HCT116 (cell line): Measurements from ENCODE around the gene ESRRG. TPM values are rescaled to one million over a fixed set of nuclear protein-coding genes. Genes with fewer than 3 reads are reported as not detected.

Experiments used
- ATAC-seq: fragments of 200-7000 bp; cut with Tn5 transposase; 2 replicates; pipeline ENCODE4 v1.9.1; 2020; ENCODE audit warnings: mild to moderate bottlenecking, moderate library complexity
- BruUV-seq: library from RNA; stranded (reverse); fragments of 400-500 nt; replicated peaks from 2 replicates; lab custom pipeline; 2021; lab: Mats Ljungman, UMichigan
- CTCF ChIA-PET: fragments of 300-600 bp; sonication (Branson Sonifier 250); formaldehyde crosslinking; loops from one replicate; lab custom pipeline; 2021; ENCODE audit warnings: antibody characterized with exemption; lab: Charles Lee
- POLR2A ChIA-PET: fragments of 300-600, 350-600 bp; sonication (Branson Sonifier 250); formaldehyde crosslinking; loops from one replicate; lab custom pipeline; 2021; ENCODE audit warnings: antibody characterized with exemption; lab: Charles Lee
- RAD21 ChIA-PET, 2 experiments: fragments of 300-600 bp; sonication (Branson Sonifier 250); formaldehyde crosslinking; loops; one replicate each; lab custom pipeline; 2023; ENCODE audit warnings: low total read pairs in 2 of 2; ENCODE audit not compliant: uncharacterized antibody in 2 of 2, unreplicated experiment in 2 of 2, low non-redundant PET in 1 of 2; lab: Charles Lee
- DNase-seq: peaks from one replicate; pipeline ENCODE4 v3.0.0-alpha.2; 2010; ENCODE audit warnings: low read depth, low spot score
- H2AFZ ChIP-seq: fragments of 200-600 bp; shearing (Covaris generic), sonication (generic); 2 replicates; pipeline ENCODE4 v1.6.1; 2017; ENCODE audit warnings: low read depth, mixed run types, mixed read lengths, antibody characterized with exemption, low read length; ENCODE audit not compliant: poor library complexity, severe bottlenecking
- H3K27ac ChIP-seq: 2 replicates; pipeline ENCODE4 v1.5.1; 2012; ENCODE audit warnings: low read depth, low read length
- H3K27me3 ChIP-seq: fragments of 200-600 bp; sonication (generic); 2 replicates; pipeline ENCODE4 v1.6.1; 2016; ENCODE audit warnings: mixed run types, low read length, mixed read lengths; ENCODE audit not compliant: insufficient read depth
- H3K36me3 ChIP-seq, 2 experiments: fragments of 200-500 bp in 1 of 2; fragments of 200-600 bp in 1 of 2; sonication (Bioruptor generic) in 1 of 2; sonication (generic) in 1 of 2; 2 replicates each; pipeline versions ENCODE4 v1.5.1 to v1.6.1; 2014 to 2016; ENCODE audit warnings: low read length in 2 of 2, inconsistent platforms in 1 of 2, mixed read lengths in 1 of 2, mixed run types in 1 of 2; ENCODE audit not compliant: insufficient read depth in 2 of 2, control insufficient read depth in 1 of 2
- H3K4me1 ChIP-seq, 2 experiments: fragments of 200-600 bp in 1 of 2; sonication (generic) in 1 of 2; 2 replicates each; pipeline versions ENCODE4 v1.5.1 to v1.6.1; 2012 to 2017; ENCODE audit warnings: low read length in 2 of 2, inconsistent platforms in 1 of 2, mild to moderate bottlenecking in 1 of 2, mixed read lengths in 1 of 2, mixed run types in 1 of 2, moderate library complexity in 1 of 2; ENCODE audit not compliant: insufficient read depth in 2 of 2, control insufficient read depth in 1 of 2
- H3K4me2 ChIP-seq: fragments of 200-600 bp; sonication (generic); 2 replicates; pipeline ENCODE4 v1.6.1; 2017; ENCODE audit warnings: mixed run types, low read length, mixed read lengths
- H3K4me3 ChIP-seq, 2 experiments: fragments of 200-600 bp in 1 of 2; sonication (generic) in 1 of 2; replicated peaks in 1 of 2; 2 replicates each; pipeline ENCODE4 v1.5.1; 2011 to 2016; ENCODE audit warnings: low read length in 2 of 2, control low read depth in 1 of 2, low read depth in 1 of 2, mild to moderate bottlenecking in 1 of 2, mixed read lengths in 1 of 2, mixed run types in 1 of 2
- H3K79me2 ChIP-seq: fragments of 200-600 bp; sonication (generic); 2 replicates; pipeline ENCODE4 v1.6.1; 2017; ENCODE audit warnings: mild to moderate bottlenecking, mixed run types, low read length, moderate library complexity, mixed read lengths; ENCODE audit not compliant: insufficient read depth
- H3K9ac ChIP-seq: fragments of 200-600 bp; sonication (generic); 2 replicates; pipeline ENCODE4 v1.6.1; 2016; ENCODE audit warnings: low read length, mixed read lengths
- H3K9me2 ChIP-seq: fragments of 200-600 bp; sonication (generic), shearing (Covaris generic); 2 replicates; pipeline ENCODE4 v1.6.1; 2017; ENCODE audit warnings: mixed run types, mild to moderate bottlenecking, moderate library complexity; ENCODE audit not compliant: insufficient read depth
- H3K9me3 ChIP-seq, 2 experiments: fragments of 200-500 bp in 1 of 2; fragments of 200-600 bp in 1 of 2; sonication (Bioruptor generic) in 1 of 2; sonication (generic) in 1 of 2; 2 replicates each; pipeline ENCODE4 v1.6.1; 2014 to 2017; ENCODE audit warnings: low read length in 2 of 2, mixed read lengths in 2 of 2, inconsistent platforms in 1 of 2, low read depth in 1 of 2, mild to moderate bottlenecking in 1 of 2, mixed run types in 1 of 2, moderate library complexity in 1 of 2; ENCODE audit not compliant: control insufficient read depth in 1 of 2, insufficient read depth in 1 of 2
- H4K20me1 ChIP-seq: fragments of 200-600 bp; sonication (generic), shearing (Covaris generic); 2 replicates; pipeline ENCODE4 v1.6.1; 2017; ENCODE audit warnings: mixed run types, mild to moderate bottlenecking, moderate library complexity; ENCODE audit not compliant: insufficient read depth
- EZH2 ChIP-seq: fragments of 200-600 bp; sonication (generic); IDR thresholded peaks from 2 replicates; pipeline ENCODE4 v1.6.1; 2017; ENCODE audit warnings: antibody characterized with exemption, mixed run types
- POLR2AphosphoS5 ChIP-seq: IDR thresholded peaks from 2 replicates; pipeline ENCODE4 v1.6.1; 2011; ENCODE audit warnings: mild to moderate bottlenecking, low read depth, low read length, moderate library complexity
- RAD21 ChIP-seq: IDR thresholded peaks from 2 replicates; pipeline ENCODE4 v1.6.1; 2012; ENCODE audit warnings: low read depth, mild to moderate bottlenecking
- REST ChIP-seq: IDR thresholded peaks from 2 replicates; pipeline ENCODE4 v1.6.1; 2012; ENCODE audit warnings: low read depth
- ZBTB33 ChIP-seq: IDR thresholded peaks from 2 replicates; pipeline ENCODE4 v1.6.1; 2011; ENCODE audit warnings: mild to moderate bottlenecking, low read length, moderate library complexity; ENCODE audit not compliant: insufficient replicate concordance; ENCODE audit errors: extremely low read depth
- ZFX ChIP-seq: fragments of 450-650 bp; IDR thresholded peaks from 2 replicates; pipeline ENCODE4 v1.6.1; 2017
- intact Hi-C: fragments of 100-400 bp; cut with micrococcal nuclease; formaldehyde crosslinking; loops from 2 replicates; pipeline ENCODE4 v1.10.0; 2022
- total RNA-seq: library from RNA; stranded (reverse); gene quantifications from one replicate; pipeline ENCODE4 v1.2.1, GENCODE V29; 2021; ENCODE audit not compliant: unreplicated experiment

ESRRG gene
- total RNA-seq, 1 experiment from 2014 or later: not detected

- Histone ChIP-seq H3K4me2 (no peak overlapping the region), H3K4me3 (no peak overlapping the region), H3K4me1 (no peaks in the 10 kb centered on the region), H4K20me1 (no peaks in the 10 kb centered on the region), H3K9me3 (0 out of 4 replicates have a peak, but pooled peaks cover 0 to 5% of the 10 kb centered on the region in 2 experiments), H3K36me3 (no peaks in the 10 kb centered on the region), H3K79me2 (no peaks in the 10 kb centered on the region)
- no peak for DNase-seq
- no peak for ATAC-seq
- RAD21 ChIA-PET: no interaction called here
- BruUV-seq: no TSS peak
- TF ChIP-seq ZFX: no peak
- no peak for TF ChIP-seq EZH2
- TF ChIP-seq REST: no peak
- no peak for TF ChIP-seq POLR2AphosphoS5
- TF ChIP-seq ZBTB33: no peak
- TF ChIP-seq RAD21: no peak
- TF ChIP-seq, all 23 proteins: peak for 0
- no peaks in the 10 kb centered on the region for H3K9me2 ChIP-seq
- H3K9ac ChIP-seq: no peak overlapping the region
- POLR2A ChIA-PET: no interaction called here
- intact Hi-C loops: no loop called here
- no peak overlapping the region for H3K27ac ChIP-seq
- no peak overlapping the region for H2AFZ ChIP-seq
- no peaks in the 10 kb centered on the region for H3K27me3 ChIP-seq
- CTCF ChIA-PET: no interaction called here
These were observed 83.1 kb downstream of the ESRRG start for GRCh38 chr1:216640100-216640499.
